NOMO-1 (cell line): ENCODE results near the gene NUDCD3.
"Not testable (repeated sequence)": the region's sequence is repeated elsewhere in the genome, so short reads cannot be mapped to it uniquely, and the experiment has no call there.

Experiments used
- DNase-seq, 2 experiments: peaks; one replicate each; lab custom pipeline; 2025; ENCODE audit not compliant: unreplicated experiment in 2 of 2; lab: John Stamatoyannopoulos, UW

NUDCD3 gene

DNA sequence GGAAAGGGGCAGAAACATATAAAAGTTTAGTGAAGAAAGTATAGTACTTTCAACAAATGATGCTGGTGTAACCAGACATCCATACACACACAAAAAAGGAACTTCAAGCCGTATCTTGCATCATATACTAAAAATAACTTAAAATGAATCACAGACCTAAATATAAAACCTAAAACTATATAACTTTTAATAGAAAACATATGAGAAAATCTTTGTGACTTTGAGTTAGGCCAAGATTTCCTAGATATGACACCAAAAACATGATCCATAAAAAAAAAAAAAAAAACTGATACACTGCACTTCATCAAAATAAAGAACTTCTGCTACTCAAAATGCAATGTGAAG, 40.9 kb downstream of the NUDCD3 start:
- DNase-seq: peak; percentile 36 to 65

DNA sequence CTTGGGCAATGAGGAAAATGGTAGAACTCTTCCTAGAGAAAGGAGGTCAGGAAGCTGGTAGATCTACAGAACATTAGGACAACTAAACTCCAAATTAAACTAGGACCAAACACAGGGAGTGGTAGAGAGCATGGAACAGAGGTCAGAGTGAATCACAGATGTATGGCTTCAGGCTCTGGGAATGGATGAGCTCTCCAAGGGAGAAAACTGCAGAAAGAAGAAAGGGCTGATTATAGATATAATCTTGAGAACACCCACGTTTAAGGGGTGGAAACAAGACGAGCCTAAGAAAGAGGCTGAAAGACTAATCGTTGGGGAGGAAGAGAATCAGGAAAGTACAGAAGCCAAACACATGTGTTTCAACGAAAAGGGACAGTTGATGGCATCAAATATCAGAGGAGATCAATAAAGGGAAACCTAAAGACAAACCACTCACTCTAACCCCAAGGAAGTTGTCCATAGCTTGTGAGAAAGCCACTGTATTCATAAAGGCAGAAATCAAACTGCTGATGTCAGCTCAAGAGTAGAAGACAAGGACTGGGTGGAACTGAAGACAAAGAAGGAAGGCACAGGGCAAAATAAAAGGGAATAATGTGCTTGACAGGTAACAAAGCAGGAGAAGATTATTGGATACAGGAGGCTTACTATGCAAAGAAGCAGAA, 41.4 kb downstream of the NUDCD3 start:
- DNase-seq: no peak

DNA sequence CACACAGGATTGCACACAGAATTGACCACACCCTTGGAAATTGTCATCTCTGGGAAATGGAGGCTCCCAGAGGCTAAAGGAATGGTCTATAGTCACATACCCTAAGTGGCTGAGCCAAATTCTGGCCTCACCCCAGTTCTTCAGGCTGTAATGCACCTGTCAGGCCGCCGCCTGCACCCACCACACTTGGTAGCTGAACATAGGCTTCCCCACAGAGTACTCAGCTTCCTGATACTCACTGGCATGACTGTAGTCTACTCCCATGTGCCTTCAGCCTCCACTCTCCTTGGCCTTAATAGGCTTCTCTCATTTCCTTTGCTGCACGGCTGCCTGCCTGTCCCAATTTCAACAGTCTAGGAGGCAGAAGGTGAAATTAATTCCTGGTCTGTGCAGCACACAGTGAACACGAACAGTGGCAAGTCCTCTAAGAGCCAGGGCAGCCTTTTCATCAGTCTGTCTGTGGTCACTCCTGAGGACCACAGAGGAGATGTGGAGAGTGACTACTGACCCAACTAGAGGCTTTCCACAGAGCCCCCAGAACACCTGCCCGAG, 42.5 kb downstream of the NUDCD3 start:
- no peak for DNase-seq

DNA sequence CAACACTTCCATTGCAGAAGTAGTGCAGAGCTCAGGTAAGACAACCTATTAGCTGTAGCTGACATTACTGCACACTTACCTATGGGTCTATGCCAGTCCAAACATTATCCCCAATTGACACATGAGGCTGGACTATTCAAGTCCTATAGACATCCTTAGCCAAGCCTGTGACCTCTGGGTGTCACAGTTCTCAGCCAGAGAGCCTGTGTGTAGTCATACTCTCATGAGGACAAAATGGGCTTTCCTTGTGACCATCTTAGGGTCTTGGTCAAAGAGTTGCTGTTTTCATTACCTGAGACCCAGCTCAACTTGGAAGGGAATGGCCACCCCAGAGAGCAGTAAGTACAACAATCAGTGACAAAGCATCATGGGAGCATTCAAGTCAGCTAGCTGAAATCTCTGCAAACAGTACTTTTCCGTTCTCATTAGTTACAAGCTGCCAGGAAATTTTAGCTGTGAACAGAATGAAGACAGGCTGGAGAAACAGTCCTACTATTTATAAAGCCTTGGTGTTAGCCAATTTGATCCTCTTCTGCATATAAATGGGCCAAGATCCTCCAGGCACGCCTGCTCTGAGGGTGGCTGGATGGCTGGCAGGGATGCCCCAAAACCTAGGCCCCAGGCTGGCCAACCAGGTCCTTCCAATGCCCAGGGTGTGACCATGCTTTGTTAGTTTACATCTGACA, 44.3 kb downstream of the NUDCD3 start:
- DNase-seq: no peak

DNA sequence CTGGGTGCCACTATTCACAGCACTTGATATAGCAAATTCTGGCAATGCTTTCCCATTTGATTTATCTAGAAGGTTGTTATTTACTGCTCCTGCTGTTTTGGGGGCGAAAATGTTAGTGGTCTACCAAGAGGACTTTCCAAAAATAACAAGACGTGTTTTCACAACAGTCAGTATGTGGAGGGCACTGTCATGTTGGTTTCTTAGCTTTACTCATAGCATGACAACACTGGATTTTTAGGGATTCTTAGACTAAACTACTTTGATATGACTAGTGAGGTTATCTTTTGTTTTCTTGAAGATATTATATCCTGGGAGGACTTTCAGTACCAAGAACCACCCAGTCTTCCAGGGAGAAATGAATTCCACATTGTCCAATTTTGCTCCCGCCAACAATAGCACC, 49.4 kb downstream of the NUDCD3 start:
- DNase-seq: no peak

DNA sequence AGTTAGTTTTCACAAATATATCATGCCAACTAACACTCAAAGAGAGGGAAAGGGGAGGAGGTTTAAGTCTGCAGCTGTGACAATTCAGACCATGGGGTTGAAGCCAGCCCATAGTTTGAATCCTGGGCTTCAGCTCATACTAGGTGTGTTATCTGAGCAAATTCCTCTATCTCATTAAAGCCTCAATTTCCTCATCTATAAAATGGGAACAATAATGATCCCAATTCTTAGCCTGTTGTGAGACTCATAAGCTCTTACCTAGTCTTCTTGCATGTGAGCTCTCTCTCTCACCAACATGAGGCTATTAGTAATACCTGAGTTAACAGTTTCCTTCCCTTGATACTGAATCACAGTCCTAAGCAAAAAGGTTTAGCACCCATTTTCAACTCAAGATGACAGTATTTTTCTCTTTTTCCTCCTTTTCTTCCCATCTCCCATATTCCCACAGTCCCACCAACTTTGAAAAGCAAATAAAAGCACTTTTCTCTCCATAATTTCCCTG, 49.8 kb downstream of the NUDCD3 start:
- no peak for DNase-seq

DNA sequence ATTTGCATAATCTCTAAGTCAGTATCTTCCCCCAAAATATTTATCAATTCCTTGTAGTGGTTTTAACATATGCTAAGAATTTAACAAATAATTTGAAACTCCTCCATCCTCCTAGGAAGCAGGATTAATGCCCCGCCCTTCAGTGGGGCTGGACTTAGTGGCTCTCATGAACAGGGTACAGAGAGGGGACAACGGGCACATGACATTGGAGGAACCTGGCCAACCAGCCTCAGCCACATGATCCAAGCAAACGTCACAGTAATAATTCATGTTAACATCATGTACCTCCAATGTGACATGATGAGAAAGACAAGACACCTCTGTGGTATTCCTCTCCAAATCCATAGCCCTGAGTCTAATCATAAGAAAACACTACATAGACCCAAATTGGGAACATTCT, 50.5 kb downstream of the NUDCD3 start:
- DNase-seq: no peak

DNA sequence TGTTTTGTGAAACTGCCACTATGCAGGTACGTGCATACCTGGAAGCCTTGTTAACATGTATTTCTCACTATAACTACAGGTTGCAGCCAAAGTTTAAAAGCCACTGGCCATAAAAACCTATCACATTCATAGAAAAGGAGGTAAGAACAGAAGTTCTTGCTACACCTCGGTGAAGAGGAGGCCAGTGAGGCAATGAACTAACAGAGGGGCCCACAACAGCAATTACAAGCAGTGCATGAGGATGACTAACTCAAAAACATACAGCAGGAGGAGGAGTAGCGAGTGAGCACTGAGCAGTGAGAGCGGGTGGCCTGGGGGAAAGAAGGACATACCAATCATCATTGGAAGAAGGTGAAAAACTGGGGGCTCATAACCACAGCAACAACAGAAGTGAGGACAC, 51.6 kb downstream of the NUDCD3 start:
- DNase-seq: no peak

DNA sequence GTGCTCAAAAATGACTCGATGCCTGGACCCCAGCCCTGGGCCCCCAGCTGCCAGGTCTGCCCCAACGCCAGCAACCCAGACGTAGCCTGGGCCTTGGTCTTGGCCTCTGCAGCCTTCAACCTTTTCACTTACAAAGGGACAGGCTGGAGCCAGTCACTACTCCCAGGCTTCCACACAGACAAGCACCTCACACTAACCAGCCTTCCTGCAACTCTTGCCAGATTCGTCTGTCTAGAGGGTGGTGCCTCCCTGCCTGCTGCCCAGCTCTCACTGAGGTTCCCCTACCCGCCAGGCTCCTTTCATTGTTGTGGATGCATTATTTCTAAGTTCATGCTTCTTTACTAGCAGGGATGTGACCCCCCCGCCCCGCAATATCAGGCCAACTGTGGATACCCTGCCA, 56.3 kb downstream of the NUDCD3 start:
- DNase-seq: no peak

DNA sequence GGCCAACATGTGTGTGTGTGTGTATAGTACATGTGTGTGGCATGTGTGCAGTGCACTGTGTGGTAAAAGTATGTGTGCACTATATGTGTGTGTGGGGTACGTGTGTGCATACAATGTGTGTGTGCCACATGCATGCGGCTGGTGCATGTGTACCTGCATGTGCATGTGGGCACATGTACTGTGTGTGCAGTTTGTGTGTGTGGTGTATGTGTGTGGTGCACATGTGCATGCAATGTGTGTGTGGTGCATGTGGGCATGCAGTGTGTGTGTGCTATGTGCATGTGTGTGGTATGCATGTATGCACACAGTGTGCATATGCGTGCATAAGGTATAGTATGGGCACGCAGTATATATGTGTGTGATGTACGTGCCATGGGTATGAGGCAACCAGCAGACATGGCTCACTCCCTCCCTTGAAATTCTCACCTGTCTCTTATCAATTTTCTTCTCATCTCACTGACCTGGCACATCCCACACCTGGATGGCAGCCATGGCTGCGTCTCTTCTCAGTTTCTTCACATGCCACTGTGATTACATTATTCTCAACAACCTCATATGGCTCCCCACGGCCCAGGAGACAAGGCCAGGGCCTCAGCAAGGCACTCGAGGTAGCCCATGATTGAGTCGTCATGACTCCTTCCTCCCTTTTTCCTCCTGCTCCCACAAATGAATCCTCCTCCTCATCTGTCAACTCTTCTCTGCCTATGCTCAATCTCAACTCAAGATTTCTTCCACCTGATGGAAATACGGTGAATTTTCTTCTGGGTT, 57.0 kb downstream of the NUDCD3 start:
- DNase-seq: no peak

DNA sequence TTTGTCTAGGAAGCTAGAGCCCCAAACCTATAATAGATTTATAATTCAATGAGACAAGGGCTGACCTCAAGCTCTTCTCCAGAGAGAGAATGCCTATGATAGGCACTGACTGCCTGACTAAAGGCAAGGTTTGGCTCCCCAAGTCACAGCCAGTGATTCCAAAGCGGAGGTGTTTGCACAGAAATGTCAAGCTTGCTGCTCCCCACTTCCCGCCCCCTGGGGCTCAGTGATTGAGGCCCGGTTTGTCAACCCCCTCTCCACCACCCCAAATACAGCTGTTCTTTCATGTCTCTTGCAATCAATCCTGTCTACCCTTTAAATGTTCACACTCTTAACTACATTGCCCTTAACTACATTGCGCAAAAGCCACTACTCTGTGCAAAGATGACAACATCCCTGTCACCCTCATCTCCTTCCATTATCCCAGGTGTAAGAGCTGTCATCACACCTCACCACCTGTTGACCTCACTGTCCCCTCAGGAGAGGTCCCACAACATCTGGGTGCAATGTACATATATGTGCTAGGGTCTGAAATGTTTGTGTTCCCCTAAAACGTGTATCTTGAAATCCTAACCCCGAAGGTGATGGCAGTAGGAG, 58.0 kb downstream of the NUDCD3 start:
- no peak for DNase-seq

DNA sequence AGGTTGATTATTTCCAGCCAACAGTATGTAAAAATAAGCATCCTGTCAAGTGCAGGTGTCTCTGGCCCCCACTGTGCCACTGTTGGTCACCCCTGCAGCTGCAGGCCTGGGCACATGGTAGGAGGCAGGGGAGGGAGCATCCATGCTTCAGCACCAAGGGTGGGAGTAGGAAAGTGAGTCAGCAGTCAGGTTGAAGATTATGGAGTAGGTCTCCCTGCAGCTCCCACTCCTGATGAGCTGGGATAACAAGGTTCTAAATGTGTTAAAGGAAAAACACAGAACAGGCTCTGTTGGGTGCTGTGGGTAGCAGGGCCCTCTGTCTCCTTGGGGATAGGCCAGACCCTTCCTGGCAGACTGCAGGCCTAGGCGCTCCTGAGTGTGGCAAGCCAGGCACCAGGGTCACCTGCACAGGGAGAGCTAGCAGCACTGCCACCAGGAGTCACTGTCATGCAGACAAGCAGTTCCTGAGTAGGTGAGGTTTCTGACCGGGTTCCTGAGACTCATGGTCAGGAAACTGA, 59.3 kb downstream of the NUDCD3 start:
- no peak for DNase-seq

DNA sequence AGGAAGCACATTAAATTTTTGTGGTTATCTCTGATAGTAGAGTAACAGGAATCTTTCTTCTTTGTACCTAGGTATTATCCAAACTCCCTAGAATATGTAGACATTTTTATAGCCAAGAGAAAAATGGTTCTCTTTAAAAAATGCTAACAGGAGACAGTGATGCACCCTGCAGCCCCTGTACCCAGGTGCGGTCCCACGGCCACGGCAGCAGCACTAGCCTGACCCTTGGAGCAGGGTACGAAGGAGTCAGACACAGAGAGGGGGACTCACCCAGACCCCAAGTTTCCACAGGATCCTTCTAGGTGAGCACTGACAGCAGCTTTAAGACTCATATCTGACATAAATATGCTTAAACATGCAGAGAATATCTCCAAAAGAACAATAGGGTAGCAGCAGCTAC, 60.4 kb downstream of the NUDCD3 start:
- DNase-seq: no peak

DNA sequence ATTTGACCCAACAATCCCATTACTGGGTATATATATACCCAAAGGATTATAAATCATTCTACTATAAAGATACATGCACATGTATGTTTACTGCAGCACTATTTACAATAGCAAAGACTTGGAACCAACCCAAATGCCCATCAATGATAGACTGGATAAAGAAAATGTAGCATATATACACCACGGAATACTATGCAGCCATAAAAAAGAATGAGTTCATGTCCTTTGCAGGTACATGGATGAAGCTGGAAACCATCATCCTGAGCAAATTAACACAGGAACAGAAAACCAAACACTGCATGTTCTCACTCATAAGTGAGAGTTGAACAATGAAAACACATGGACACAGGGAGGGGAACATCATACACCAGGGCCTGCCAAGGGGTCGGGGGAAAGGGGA, 65.7 kb downstream of the NUDCD3 start:
- DNase-seq: not testable (repeated sequence)

DNA sequence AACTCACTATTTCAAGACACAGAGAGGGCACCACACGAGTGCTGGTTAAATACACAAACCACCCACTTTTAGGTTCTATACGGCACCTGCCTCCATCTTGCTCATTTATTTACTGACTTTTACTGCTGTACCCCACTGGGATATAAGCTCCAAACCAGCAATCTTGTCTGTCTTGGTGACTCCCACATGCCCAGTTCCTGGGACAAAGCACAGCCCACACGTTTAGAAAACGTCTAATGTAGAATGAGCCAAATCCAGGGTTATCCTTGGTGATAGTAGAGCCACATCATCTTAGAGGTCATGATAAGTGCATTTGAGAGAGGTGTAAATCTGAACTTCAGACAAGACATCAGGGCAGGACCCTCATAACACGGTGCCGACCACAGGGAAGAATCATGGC, 73.5 kb downstream of the NUDCD3 start:
- no peak for DNase-seq

DNA sequence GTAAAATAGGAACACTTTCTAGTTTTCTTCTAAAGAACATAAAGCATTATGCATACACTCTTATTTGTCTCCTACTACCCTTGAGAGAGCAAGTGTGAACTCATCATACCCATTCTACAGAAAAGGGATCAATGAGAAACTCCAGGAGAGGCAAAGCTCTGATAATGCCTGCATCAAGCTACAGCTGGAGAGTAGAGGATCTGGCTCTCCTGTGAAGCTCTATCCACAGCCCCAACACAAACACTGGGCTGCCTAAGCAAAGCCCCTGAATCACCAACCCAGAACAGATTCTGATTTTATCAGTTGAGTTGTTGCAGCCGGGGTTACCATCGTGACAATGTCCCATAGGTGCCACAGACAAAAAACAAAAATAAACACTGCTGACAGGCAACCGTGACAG, 74.9 kb downstream of the NUDCD3 start:
- no peak for DNase-seq

DNA sequence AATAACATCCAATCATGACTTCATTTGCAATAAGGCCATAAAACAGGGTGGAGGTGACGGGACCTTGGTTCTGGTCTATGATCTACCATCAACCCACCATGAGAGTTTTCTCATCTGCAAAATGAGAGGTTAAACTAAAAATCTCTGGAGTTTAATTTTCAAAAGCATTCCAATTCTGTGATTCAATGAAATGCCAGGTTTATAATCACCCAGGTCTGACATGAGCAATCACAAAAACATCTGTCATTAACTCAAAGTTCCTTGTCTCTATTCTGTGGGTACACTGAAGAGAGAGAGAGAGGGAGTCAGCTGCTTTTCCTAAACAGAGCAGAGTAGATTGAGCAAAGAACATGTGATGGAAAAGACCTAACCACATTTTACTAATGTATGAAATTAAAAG, 75.4 kb downstream of the NUDCD3 start:
- no peak for DNase-seq

DNA sequence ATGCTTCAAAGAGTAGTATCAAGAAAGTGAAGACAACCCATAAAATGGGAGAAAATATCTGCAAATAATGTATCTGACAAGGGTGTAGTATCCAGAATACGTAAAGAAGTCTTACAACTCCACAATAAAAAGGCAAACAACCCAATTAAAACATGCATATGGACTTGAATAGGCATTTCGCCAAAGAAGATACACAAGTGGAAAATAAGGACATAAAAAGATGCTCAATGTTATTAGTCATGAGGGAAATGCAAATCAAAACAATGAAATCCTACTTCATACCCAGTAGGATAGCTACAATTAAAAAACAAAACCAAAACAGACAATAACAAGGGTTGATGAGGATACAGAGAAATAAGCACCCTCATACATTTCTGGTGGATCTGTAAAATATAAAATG, 79.2 kb downstream of the NUDCD3 start:
- DNase-seq: no peak

DNA sequence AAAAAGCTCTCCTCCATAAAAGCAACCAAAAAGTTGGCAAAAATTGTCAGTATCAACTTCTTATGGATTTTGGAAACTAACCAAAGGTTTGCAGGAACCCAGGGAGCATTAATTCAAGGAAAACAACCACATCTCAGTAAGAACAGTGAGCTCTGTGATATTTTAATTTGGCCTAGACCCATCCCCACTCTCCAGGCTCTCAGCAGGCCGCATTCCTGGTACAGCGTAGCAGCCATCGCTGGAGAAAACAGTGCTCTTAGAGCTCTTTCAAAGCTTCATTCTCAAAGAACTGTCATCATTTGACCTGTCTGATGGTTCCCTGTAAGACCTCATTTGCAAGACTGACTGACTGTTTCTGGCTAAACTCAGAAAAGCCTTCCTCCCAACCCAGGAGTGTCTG, 81.9 kb downstream of the NUDCD3 start:
- DNase-seq: no peak

DNA sequence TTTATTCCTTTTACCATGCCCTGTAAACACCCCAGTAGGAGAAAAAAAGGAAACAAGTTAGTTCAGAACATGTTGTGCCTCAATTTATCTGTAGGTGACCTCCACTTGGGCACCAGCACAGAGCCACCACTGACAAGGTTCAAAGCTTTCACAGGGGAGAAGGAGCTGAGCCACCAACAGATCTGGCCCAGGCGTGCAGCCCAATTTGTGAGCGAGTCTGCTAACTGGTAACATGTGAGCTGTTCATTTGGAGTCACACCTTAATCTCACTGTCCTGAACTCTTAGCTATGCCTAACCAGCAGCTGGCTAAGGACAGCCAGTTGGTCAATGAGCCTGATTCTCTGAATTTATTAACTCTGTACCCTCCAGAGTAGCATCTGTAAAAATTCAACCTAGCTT, 86.7 kb downstream of the NUDCD3 start:
- no peak for DNase-seq

DNA sequence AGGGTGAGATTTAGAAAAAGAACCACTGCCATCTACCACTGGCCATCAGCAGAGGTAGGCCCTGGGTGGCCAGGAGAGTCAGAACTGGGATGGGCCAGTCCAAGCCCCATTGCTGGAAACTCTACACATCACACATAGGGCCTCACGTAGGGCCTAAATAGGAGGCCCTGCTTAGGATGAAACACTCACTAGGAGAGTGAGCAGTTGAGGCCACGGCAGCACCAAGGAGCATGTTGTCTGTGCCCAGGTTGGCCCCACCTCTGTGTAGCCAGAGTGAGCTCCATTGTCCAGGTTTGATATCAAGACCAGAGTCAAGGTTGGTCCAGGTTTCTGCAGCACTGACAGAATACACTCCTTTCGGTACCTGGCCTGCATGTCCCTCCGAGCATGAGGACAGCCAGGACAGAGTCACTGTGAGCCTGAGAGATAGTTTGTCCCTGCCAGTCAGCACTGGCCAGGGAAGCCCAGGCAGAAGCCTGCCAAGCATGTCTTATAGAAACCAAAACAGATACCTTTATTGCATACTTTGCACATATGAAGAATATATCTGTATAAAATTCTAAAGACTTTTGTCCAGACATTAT, 87.2 kb downstream of the NUDCD3 start:
- no peak for DNase-seq
